ENCODE measurements around the gene KRT81.
"Not testable (repeated sequence)": the region's sequence is repeated elsewhere in the genome, so short reads cannot be mapped to it uniquely, and the experiment has no call there.

Gene KRT81

GRCh38 chr12:52241205-52241842 is 50.0 kb downstream of the KRT81 start:
- DNase-seq (ENCODE audit: low spot score), result no peak

GRCh38 chr12:52240247-52240646 is 51.1 kb downstream of the KRT81 start:
- not testable (repeated sequence) for DNase-seq (ENCODE audit: low spot score)

GRCh38 chr12:52239767-52240166 is 51.6 kb downstream of the KRT81 start:
- DNase-seq (ENCODE audit: low spot score), result no peak

GRCh38 chr12:52238916-52239646 is 52.3 kb downstream of the KRT81 start:
- no peak for DNase-seq (ENCODE audit: low spot score)

GRCh38 chr12:52238207-52238840 is 53.0 kb downstream of the KRT81 start:
- no peak for DNase-seq (ENCODE audit: low spot score)

GRCh38 chr12:52236386-52237050 is 54.8 kb downstream of the KRT81 start:
- no peak for DNase-seq (ENCODE audit: low spot score)

Measured in RKO (cell line).